ENCODE data around the gene FBXO3. TPM values are rescaled to one million over a fixed set of nuclear protein-coding genes. Genes with fewer than 3 reads are reported as not detected.

FBXO3 gene
- total and polyA plus RNA-seq, 2 of the 13 experiments (the other 11 are each of a cell fraction or from before 2014, with no cell fraction given): 20.4 to 27.6 TPM

- in situ Hi-C loops (cut with HindIII; ENCODE audit: extremely low pct_ligation_motif_present, low pct_unique_long_range_greater_than_20kb): no loop called here
- Histone ChIP-seq H3K9ac (ENCODE audit: insufficient read depth, low read depth, low read length) (no peak overlapping the region), H3K27me3 (ENCODE audit: control insufficient read depth in 1 of 2, insufficient read depth in 2 of 2, low read length in 2 of 2) (no peaks in the 10 kb centered on the region), H3K4me1 (ENCODE audit: insufficient read depth, low read length) (peaks cover 68% of the 10 kb centered on the region), H3K4me2 (ENCODE audit: low read depth, low read length) (peak overlapping the region; percentile 52), H3K9me3 (ENCODE audit: low read length) (no peaks in the 10 kb centered on the region), H3K79me2 (ENCODE audit: insufficient read depth, low read length) (no peaks in the 10 kb centered on the region), H3K4me3 (replicated peaks in 1 of 3; ENCODE audit: insufficient read depth in 1 of 3, low read depth in 2 of 3, low read length in 3 of 3) (no peak overlapping the region), H3K27ac (ENCODE audit: extremely low read length, insufficient read depth, low read length) (peak overlapping the region; percentile 58), H3K36me3 (replicated peaks in 1 of 2; ENCODE audit: control insufficient read depth in 1 of 2, insufficient read depth in 2 of 2, low read length in 2 of 2) (peaks cover 2 to 17% of the 10 kb centered on the region in 2 experiments; a peak in 4 of 5 replicates), H2AFZ (ENCODE audit: low read length) (no peak overlapping the region), H4K20me1 (ENCODE audit: insufficient read depth, low read length) (no peaks in the 10 kb centered on the region; the same call in 1 of the 2 replicates)
- ChIA-PET POLR2A (interaction anchor here (0.9 to 2.3 kb wide), 3 partner anchors 9 to 30 kb away, joined by 3 to 14 read pairs (median 5); partner anchors contain the start of gene CD59), CTCF (ENCODE audit: low intra/inter-chr PET ratio, low total read pairs) (interaction anchor here (0.6 kb wide), 1 partner anchor 164 kb away, joined by 3 read pairs; no protein-coding TSS in a partner anchor)
- intact Hi-C loops (cut with micrococcal nuclease; ENCODE audit: unreplicated experiment): no loop called here
- no peak for FAIRE-seq
- DNase-seq (ENCODE audit: low spot score): no peak
- no TSS peak for BruUV-seq (replicated peaks)
- WGBS (ENCODE audit: low lambda C conversion rate): 34% methylated on average over 2 of the region's 2 CpGs
- no peak for ATAC-seq
- no peak for TF ChIP-seq ATF1 (CRISPR knock-in tag; IDR thresholded peaks at IDR 0.05)
- no peak for TF ChIP-seq ZBTB44 (CRISPR knock-in tag; IDR thresholded peaks at IDR 0.05)
- TF ChIP-seq, protein P1, sequence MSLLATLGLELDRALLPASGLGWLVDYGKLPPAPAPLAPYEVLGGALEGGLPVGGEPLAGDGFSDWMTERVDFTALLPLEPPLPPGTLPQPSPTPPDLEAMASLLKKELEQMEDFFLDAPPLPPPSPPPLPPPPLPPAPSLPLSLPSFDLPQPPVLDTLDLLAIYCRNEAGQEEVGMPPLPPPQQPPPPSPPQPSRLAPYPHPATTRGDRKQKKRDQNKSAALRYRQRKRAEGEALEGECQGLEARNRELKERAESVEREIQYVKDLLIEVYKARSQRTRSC (CRISPR knock-in tag; IDR thresholded peaks at IDR 0.05; ENCODE audit: low read depth): no peak
- peak; percentile 45; the same call in 1 of the 2 replicates for TF ChIP-seq GATAD2A (CRISPR knock-in tag; IDR thresholded peaks at IDR 0.05)
- peak; percentile 12; the same call in 1 of the 2 replicates for TF ChIP-seq HMG20A (CRISPR knock-in tag; IDR thresholded peaks at IDR 0.05; ENCODE audit: borderline replicate concordance)
- no peak for TF ChIP-seq SMAD3 (CRISPR knock-in tag; IDR thresholded peaks at IDR 0.05)
- no peak for TF ChIP-seq FOXK1 (CRISPR knock-in tag; IDR thresholded peaks at IDR 0.05; ENCODE audit: borderline replicate concordance, low read depth)
- no peak for TF ChIP-seq HOXA9 (CRISPR knock-in tag; IDR thresholded peaks at IDR 0.05; ENCODE audit: borderline replicate concordance)
- TF ChIP-seq CEBPG (CRISPR knock-in tag; IDR thresholded peaks at IDR 0.05): peak; percentile 42
- no peak for TF ChIP-seq HOXA5 (CRISPR knock-in tag; IDR thresholded peaks at IDR 0.05)
- TF ChIP-seq ZNF496 (CRISPR knock-in tag; IDR thresholded peaks at IDR 0.05; ENCODE audit: insufficient replicate concordance): no peak
- TF ChIP-seq ARHGAP35 (CRISPR knock-in tag; IDR thresholded peaks at IDR 0.05; ENCODE audit: borderline replicate concordance): no peak
- TF ChIP-seq ELF1 (CRISPR knock-in tag; IDR thresholded peaks at IDR 0.05): no peak
- no peak for TF ChIP-seq SMAD9 (CRISPR knock-in tag; IDR thresholded peaks at IDR 0.05)
- TF ChIP-seq SUZ12 (IDR thresholded peaks at IDR 0.05; ENCODE audit: low read depth, low read length): no peak
- TF ChIP-seq SRY (CRISPR knock-in tag; IDR thresholded peaks at IDR 0.05): no peak
- TF ChIP-seq ZNF460 (CRISPR knock-in tag; IDR thresholded peaks at IDR 0.05; ENCODE audit: borderline replicate concordance): no peak
- peak; percentile 64; the same call in 1 of the 2 replicates for TF ChIP-seq SOX5 (CRISPR knock-in tag; IDR thresholded peaks at IDR 0.05; ENCODE audit: borderline replicate concordance)
- TF ChIP-seq, protein P2, sequence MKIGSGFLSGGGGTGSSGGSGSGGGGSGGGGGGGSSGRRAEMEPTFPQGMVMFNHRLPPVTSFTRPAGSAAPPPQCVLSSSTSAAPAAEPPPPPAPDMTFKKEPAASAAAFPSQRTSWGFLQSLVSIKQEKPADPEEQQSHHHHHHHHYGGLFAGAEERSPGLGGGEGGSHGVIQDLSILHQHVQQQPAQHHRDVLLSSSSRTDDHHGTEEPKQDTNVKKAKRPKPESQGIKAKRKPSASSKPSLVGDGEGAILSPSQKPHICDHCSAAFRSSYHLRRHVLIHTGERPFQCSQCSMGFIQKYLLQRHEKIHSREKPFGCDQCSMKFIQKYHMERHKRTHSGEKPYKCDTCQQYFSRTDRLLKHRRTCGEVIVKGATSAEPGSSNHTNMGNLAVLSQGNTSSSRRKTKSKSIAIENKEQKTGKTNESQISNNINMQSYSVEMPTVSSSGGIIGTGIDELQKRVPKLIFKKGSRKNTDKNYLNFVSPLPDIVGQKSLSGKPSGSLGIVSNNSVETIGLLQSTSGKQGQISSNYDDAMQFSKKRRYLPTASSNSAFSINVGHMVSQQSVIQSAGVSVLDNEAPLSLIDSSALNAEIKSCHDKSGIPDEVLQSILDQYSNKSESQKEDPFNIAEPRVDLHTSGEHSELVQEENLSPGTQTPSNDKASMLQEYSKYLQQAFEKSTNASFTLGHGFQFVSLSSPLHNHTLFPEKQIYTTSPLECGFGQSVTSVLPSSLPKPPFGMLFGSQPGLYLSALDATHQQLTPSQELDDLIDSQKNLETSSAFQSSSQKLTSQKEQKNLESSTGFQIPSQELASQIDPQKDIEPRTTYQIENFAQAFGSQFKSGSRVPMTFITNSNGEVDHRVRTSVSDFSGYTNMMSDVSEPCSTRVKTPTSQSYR (CRISPR knock-in tag; IDR thresholded peaks at IDR 0.05; ENCODE audit: borderline replicate concordance): no peak
- 0 out of 2 replicates have a peak, but pooled peaks have one; percentile 10 for TF ChIP-seq CEBPB (IDR thresholded peaks at IDR 0.05; ENCODE audit: borderline replicate concordance, low read depth, low read length)
- no peak for TF ChIP-seq KMT2B (CRISPR knock-in tag; IDR thresholded peaks at IDR 0.05)
- TF ChIP-seq ZNF354B (CRISPR knock-in tag; IDR thresholded peaks at IDR 0.05): no peak
Observed at GRCh38 chr11:33706546-33706945, 67.8 kb downstream of the FBXO3 start.

All from HepG2 (cell line).